GM19324 (cell line): ENCODE measurements around the gene ZNRD2.

ENCODE experiments used
- ATAC-seq: cut with Tn5 transposase; IDR thresholded peaks from one replicate; pipeline ENCODE4 v1.9.1; 2021; ENCODE audit warnings: mild to moderate bottlenecking, moderate library complexity; ENCODE audit not compliant: unreplicated experiment, low FRiP score

Gene ZNRD2

GRCh38 chr11:65569164-65569972 is 909 bp upstream of the ZNRD2 start:
- ATAC-seq = peak; percentile 5

GRCh38 chr11:65571420-65571819 is 1.1 kb downstream of the ZNRD2 start:
- no peak for ATAC-seq

DNA sequence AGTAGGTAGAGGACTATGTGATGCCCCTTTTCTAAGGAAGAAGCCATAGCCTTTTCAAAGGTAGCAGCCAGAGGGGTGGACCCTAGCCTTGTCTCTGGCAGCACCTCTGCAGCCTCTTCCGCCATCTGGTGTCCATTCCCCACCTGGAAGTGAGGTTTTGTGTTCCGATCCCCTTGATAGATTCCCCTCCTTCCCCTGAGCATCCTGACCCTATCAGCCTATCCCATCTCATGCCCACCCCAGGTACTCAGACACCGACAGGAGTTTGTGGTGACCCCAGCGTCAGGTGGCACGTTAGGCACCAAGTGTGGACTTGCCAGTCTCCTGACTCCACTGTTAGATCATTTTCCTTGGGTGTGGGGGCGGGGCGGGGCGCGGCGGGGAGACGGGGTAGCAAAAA is 1.7 kb downstream of the ZNRD2 start:
- ATAC-seq = no peak

DNA sequence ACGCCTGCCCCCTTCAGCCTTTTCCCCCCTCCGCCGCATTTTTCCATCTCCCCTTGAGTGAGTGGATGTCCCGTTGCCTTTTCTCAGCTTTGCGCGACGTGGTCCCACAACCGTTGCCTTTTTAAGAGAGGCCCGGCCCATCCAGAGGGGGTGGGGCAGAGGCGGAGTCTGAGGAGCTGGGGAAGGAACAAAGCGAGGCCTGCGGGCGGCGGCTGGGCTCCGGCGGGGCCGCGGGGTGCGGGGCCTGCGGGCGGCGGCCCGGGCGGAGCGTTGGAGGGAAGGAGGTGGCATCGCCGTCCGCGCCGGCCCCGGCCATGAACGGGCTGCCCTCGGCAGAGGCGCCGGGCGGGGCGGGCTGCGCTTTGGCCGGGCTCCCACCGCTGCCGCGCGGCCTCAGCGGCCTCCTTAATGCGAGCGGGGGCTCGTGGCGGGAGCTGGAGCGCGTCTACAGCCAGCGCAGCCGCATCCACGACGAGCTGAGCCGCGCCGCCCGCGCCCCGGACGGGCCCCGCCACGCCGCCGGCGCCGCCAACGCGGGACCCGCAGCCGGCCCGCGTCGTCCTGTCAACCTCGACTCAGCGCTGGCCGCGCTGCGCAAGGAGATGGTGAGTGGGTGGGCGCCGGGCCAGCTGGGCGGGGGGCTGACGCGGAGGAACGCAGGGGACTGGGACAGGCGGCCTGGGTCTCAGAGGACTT is 2.2 kb downstream of the ZNRD2 start, which contains the start of gene FAM89B:
FAM89B (plus strand) TSS at position 183 of the 696 bp plus-strand sequence; CDS start at position 315, 132 bp downstream.
- no peak for ATAC-seq

DNA sequence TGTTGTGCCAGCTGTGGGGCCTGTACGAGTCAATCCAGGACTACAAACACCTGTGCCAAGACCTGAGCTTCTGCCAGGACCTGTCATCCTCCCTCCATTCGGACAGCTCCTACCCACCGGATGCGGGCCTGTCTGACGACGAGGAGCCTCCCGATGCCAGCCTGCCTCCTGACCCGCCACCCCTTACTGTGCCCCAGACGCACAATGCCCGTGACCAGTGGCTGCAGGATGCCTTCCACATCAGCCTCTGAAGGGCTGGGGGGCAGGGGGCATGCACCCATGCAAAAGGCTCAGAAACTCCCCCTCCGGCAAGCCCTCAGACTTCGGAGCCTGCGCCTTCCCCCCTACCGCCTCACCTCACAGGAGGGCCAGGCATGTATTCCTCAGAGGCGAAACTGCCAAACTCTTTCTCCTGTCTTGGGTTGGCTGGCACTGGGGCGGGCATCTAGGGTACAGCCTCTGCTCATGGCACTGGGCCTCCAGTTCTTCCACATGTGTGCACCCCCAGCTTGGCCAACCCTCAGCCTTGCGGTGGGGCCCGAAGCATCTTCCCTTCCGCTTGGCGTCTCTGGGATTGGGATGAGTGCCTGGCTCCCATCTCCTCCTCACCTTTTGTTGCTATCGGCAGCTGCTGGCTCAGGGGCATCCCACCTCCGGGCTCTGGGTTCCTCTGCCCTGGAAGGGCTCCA is 3.3 kb downstream of the ZNRD2 start:
- no peak for ATAC-seq

DNA sequence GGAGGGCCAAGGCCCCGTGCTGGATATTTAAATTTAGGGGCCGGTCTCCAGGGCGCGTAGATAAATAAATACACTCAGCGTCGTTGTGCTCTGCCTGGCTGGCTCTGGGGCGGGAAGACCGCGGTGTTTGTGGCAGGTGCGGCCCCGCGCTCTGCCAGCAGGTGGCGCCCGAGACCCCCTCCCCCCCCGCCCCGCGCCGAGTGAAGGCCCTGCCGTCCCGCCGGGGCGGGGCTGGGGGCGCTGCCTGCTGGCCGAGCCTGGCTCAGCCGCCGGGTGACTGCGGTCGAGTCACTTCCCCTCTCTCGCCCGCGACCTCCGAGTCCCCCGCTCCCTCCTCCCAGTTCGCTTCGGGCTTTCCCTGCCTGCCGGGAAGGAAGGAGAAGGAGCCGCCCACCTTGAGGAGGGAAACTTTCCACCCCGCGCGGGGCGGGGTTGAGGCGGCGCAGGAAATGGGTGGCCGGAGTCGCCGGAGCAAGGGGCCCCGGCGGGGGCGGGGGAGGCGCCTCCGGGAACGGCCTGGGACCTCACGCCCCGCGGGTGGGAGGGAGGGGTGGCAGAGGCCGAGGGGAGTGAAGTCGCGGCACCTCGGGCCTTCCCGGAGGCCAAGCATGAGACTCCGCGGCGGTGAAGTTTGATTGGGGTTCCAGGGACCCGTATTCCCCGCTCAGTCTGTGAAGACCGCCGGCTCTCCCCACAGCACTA is 4.0 kb downstream of the ZNRD2 start:
- peak; percentile 36 for ATAC-seq

GRCh38 chr11:65574811-65575567 is 4.7 kb downstream of the ZNRD2 start:
- ATAC-seq = no peak

DNA sequence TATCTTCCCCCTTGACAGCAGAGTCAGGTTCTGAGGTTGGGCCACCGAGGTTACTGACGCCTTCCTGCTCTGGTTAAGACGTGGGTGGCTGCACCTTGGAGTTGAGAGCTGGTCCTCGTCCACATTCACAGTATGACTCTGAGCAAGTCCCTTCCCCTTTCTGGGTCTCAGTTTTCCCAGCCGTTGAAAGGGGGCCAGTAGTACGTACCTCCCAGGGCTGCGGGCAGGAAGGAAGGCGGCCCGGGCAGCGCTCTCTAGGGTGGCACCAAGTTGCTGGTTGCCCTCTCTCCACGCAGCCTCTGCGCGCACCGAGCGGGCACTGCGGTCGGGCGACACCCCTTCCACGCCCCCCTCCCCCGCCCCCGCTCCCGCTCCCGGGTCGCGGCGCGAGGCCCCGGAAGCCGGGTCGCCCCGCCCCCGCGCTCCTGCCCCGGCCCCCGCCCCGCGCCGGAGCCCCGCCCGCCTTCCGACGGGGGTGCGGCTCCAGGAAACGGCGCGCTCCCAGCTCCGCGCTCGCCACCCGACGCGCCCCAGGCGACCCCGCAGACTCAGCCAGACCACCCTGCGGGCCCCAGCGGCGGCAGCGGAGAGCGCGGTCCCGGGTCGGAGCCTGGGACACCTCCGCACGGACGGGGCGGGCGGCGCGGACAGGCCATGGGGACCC is 5.4 kb downstream of the ZNRD2 start, which contains the start of gene EHBP1L1:
EHBP1L1 (plus strand) TSS at position 486 of the 664 bp plus-strand sequence. CDS start 250 bp downstream, outside the sequence.
- ATAC-seq = peak; percentile 30

DNA sequence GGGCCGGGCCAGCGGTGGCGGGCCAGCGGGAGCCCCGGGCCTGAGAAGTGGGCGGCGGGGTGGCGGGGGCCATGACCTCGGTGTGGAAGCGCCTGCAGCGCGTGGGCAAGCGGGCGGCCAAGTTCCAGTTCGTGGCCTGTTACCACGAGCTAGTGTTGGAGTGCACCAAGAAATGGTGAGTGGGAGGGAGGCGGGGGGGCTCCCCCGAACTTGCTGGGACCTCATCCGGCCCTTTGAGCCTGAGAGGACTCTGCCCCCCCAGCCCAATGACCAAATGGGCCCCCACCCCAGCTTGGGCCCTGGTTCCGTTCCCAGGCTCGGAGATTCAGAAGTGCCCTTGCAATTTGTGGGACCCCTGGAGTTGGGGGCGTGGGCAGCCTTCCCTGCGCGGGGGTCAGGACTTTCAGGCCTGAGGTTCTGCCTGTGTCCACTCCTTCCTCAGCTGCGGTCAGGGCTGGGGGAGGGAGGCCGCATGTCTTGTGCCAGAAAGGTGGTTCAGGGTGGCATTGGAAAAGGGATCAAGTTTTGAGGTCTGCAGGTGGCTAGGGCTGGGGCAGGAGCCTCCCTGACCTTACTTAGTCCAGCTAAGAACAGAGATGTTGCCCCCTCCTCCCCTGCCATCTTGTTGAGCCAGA is 6.1 kb downstream of the ZNRD2 start:
- ATAC-seq = no peak

DNA sequence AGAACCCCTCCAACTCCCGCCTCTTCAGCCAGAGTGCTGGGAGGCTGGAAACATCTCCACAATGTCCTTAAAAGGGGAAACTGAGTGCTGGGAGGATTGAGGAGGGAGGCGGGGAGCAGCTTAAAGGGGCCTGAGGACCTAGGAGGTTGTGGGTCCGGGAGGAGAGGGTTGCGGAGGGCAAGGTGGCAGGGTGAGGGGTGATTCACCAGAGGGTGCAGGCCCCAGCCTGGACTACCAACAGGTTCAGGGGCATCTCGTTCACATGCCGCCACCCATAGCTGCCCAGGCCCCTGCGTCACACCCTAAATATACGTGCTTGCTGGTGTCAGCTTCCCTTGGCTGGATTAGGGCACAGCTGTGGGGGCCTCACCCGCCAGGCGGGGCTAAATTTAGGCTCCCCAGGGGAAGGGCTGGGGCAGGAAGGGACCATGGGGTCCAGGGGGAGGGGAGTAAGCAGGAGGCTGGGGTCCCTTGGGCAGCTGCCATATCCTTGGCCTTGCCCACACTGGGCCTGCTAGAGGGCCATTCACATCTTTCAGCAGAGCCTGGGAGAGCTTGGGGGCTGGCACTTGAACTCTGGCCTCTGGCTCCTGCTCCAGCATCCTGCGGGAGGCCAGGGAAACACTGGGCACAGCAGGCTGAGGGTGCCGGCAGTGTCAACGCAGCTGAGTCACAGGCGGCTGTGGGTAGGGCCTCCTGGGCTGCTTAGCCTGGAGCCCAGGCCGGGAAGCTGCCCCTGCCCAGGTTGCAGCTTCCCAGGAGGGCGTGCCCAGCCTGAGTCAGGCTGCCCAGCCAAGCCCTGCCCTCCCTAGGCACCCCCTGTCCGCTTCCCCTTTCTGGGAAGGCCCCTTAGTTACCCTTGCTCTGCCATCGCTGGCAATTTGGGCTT is 6.8 kb downstream of the ZNRD2 start:
- no peak for ATAC-seq

GRCh38 chr11:65577756-65578109 is 7.5 kb downstream of the ZNRD2 start:
- ATAC-seq = no peak

DNA sequence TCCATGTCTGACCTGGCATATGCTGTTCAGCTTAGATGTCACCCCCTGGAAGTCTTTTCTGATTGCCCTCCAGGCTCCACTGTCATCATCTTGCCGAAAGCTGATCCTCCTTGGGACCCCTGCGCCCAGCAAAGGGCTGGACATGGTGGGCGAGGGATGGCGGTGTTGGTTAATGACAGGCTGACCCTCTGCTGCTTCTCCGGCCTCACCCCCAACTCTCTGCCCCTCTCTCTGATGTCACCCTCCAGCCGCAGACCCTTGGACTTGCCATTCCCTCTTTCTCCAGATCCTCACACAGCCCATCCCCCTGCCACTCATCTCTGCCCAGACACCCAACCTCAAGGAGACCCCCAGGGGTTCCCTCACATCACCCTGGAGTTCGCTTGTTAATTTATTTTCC is 7.9 kb downstream of the ZNRD2 start:
- ATAC-seq = no peak

GRCh38 chr11:65578667-65579066 is 8.4 kb downstream of the ZNRD2 start:
- ATAC-seq = no peak

GRCh38 chr11:65579291-65579690 is 9.0 kb downstream of the ZNRD2 start:
- no peak for ATAC-seq

GRCh38 chr11:65580031-65580692 is 9.9 kb downstream of the ZNRD2 start:
- no peak for ATAC-seq

DNA sequence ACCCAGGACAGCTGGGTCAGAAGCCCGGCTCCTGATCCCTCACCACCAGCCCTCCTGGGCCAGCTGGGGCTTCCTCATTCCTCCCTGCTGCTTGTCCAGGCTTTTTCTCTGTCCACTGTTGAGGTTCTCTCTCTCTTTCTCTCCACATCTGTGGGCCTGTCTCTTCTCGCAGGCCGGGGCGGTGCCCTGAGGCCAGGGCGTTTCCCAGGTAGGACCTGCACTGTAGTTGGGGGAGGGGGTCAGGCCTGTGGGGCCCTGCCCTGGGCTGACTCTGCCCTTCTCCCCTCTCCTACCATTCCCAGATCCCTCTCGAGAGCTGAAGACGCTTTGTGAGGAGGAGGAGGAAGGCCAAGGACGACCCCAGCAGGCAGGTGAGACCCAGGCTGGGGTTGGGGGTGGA is 10.5 kb downstream of the ZNRD2 start:
- ATAC-seq = no peak

DNA sequence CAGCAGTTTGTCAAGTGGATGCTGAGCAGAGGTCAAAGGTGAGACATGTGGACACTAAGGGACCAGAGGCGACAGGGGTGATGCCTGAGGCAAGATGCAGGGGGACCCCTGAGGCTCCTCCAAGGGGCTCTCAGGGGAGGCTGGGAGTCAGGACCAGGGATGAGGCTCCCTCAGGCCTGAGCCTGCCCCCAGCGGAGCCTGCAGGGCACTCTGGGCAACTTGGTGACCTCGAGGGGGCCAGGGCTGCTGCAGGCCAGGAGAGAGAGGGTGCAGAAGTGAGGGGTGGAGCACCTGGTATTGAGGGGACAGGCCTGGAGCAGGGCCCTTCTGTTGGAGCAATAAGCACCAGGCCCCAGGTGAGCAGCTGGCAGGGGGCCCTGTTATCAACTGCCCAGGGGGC is 11.7 kb downstream of the ZNRD2 start:
- no peak for ATAC-seq
